ENCODE measurements around the gene GPC6. TPM values are rescaled to one million over a fixed set of nuclear protein-coding genes. Genes with fewer than 3 reads are reported as not detected.

The GPC6 gene
- total RNA-seq, 2 experiments from 2014 or later = not detected

GRCh38 chr13:94323764-94324758 is 1097.5 kb downstream of the GPC6 start:
- Histone ChIP-seq H4K20me1 (ENCODE audit: insufficient read depth, low read length) (no peaks in the 10 kb centered on the region), H3K36me3 (ENCODE audit: insufficient read depth, low read length) (no peaks in the 10 kb centered on the region), H3K4me2 (ENCODE audit: low read length) (no peak overlapping the region), H3K27ac (ENCODE audit: low read depth, low read length, poor library complexity, severe bottlenecking) (no peak overlapping the region), H3K4me3 (ENCODE audit: low read depth, low read length, poor library complexity, severe bottlenecking) (no peak overlapping the region), H3K9me2 (ENCODE audit: insufficient read depth, low read length) (no peaks in the 10 kb centered on the region), H3K79me2 (ENCODE audit: insufficient read depth, low read depth, low read length) (no peaks in the 10 kb centered on the region), H2AFZ (ENCODE audit: low read length) (no peak overlapping the region), H3K9me3 (ENCODE audit: low read length) (no peaks in the 10 kb centered on the region), H3K4me1 (ENCODE audit: insufficient read depth, low read length, poor library complexity, severe bottlenecking) (peaks cover 22% of the 10 kb centered on the region)
- ChIA-PET CTCF (ENCODE audit: unreplicated experiment) (no interaction called here), POLR2A (interaction anchor here (1.1 kb wide), 1 partner anchor 22 kb away, joined by 4 read pairs; no protein-coding TSS in a partner anchor)
- no TSS peak for BruUV-seq (replicated peaks)
- intact Hi-C loops (cut with micrococcal nuclease; ENCODE audit: unreplicated experiment) = no loop called here
- TF ChIP-seq EZH2phosphoT487 (IDR thresholded peaks at IDR 0.05; ENCODE audit: borderline replicate concordance, low read depth, low read length) (no peak), CTCF (conservative IDR thresholded peaks at IDR 0.05; ENCODE audit: low read length) (no peak)
- peak; percentile 32 for DNase-seq (ENCODE audit: low spot score)

- intact Hi-C loops (cut with micrococcal nuclease; ENCODE audit: unreplicated experiment) = no loop called here
- CTCF ChIA-PET (ENCODE audit: unreplicated experiment) = no interaction called here
- Histone ChIP-seq H2AFZ (ENCODE audit: low read length) (no peak overlapping the region), H3K9me2 (ENCODE audit: insufficient read depth, low read length) (no peaks in the 10 kb centered on the region), H3K9me3 (ENCODE audit: low read length) (no peaks in the 10 kb centered on the region), H3K4me2 (ENCODE audit: low read length) (no peak overlapping the region), H3K4me1 (ENCODE audit: insufficient read depth, low read length, poor library complexity, severe bottlenecking) (peaks cover 22% of the 10 kb centered on the region), H3K36me3 (ENCODE audit: insufficient read depth, low read length) (no peaks in the 10 kb centered on the region), H4K20me1 (ENCODE audit: insufficient read depth, low read length) (no peaks in the 10 kb centered on the region), H3K79me2 (ENCODE audit: insufficient read depth, low read depth, low read length) (no peaks in the 10 kb centered on the region), H3K27ac (ENCODE audit: low read depth, low read length, poor library complexity, severe bottlenecking) (no peak overlapping the region), H3K4me3 (ENCODE audit: low read depth, low read length, poor library complexity, severe bottlenecking) (no peak overlapping the region)
- POLR2A ChIA-PET = no interaction called here
- BruUV-seq (replicated peaks) = no TSS peak
- no peak for DNase-seq (ENCODE audit: low spot score)
- TF ChIP-seq EZH2phosphoT487 (IDR thresholded peaks at IDR 0.05; ENCODE audit: borderline replicate concordance, low read depth, low read length) (no peak), CTCF (conservative IDR thresholded peaks at IDR 0.05; ENCODE audit: low read length) (no peak)
Observed at GRCh38 chr13:94324767-94325540, 1098.3 kb downstream of the GPC6 start.

Measured in OCI-LY7 (cell line).